HCT116 (cell line): ENCODE measurements around the gene CSTF3. TPM values are rescaled to one million over a fixed set of nuclear protein-coding genes. Genes with fewer than 3 reads are reported as not detected.

ENCODE experiments used
- ATAC-seq: fragments of 200-7000 bp; cut with Tn5 transposase; 2 replicates; pipeline ENCODE4 v1.9.1; 2020; ENCODE audit warnings: mild to moderate bottlenecking, moderate library complexity
- BruUV-seq: library from RNA; stranded (reverse); fragments of 400-500 nt; replicated peaks from 2 replicates; lab custom pipeline; 2021; lab: Mats Ljungman, UMichigan
- CTCF ChIA-PET: fragments of 300-600 bp; sonication (Branson Sonifier 250); formaldehyde crosslinking; loops from one replicate; lab custom pipeline; 2021; ENCODE audit warnings: antibody characterized with exemption; lab: Charles Lee
- POLR2A ChIA-PET: fragments of 300-600, 350-600 bp; sonication (Branson Sonifier 250); formaldehyde crosslinking; loops from one replicate; lab custom pipeline; 2021; ENCODE audit warnings: antibody characterized with exemption; lab: Charles Lee
- RAD21 ChIA-PET, 2 experiments: fragments of 300-600 bp; sonication (Branson Sonifier 250); formaldehyde crosslinking; loops; one replicate each; lab custom pipeline; 2023; ENCODE audit warnings: low total read pairs in 2 of 2; ENCODE audit not compliant: uncharacterized antibody in 2 of 2, unreplicated experiment in 2 of 2, low non-redundant PET in 1 of 2; lab: Charles Lee
- DNase-seq: peaks from one replicate; pipeline ENCODE4 v3.0.0-alpha.2; 2010; ENCODE audit warnings: low read depth, low spot score
- H2AFZ ChIP-seq: fragments of 200-600 bp; shearing (Covaris generic), sonication (generic); 2 replicates; pipeline ENCODE4 v1.6.1; 2017; ENCODE audit warnings: low read depth, mixed run types, mixed read lengths, antibody characterized with exemption, low read length; ENCODE audit not compliant: poor library complexity, severe bottlenecking
- H3K27ac ChIP-seq: 2 replicates; pipeline ENCODE4 v1.5.1; 2012; ENCODE audit warnings: low read depth, low read length
- H3K27me3 ChIP-seq: fragments of 200-600 bp; sonication (generic); 2 replicates; pipeline ENCODE4 v1.6.1; 2016; ENCODE audit warnings: mixed run types, low read length, mixed read lengths; ENCODE audit not compliant: insufficient read depth
- H3K36me3 ChIP-seq, 2 experiments: fragments of 200-500 bp in 1 of 2; fragments of 200-600 bp in 1 of 2; sonication (Bioruptor generic) in 1 of 2; sonication (generic) in 1 of 2; 2 replicates each; pipeline versions ENCODE4 v1.5.1 to v1.6.1; 2014 to 2016; ENCODE audit warnings: low read length in 2 of 2, inconsistent platforms in 1 of 2, mixed read lengths in 1 of 2, mixed run types in 1 of 2; ENCODE audit not compliant: insufficient read depth in 2 of 2, control insufficient read depth in 1 of 2
- H3K4me1 ChIP-seq, 2 experiments: fragments of 200-600 bp in 1 of 2; sonication (generic) in 1 of 2; 2 replicates each; pipeline versions ENCODE4 v1.5.1 to v1.6.1; 2012 to 2017; ENCODE audit warnings: low read length in 2 of 2, inconsistent platforms in 1 of 2, mild to moderate bottlenecking in 1 of 2, mixed read lengths in 1 of 2, mixed run types in 1 of 2, moderate library complexity in 1 of 2; ENCODE audit not compliant: insufficient read depth in 2 of 2, control insufficient read depth in 1 of 2
- H3K4me2 ChIP-seq: fragments of 200-600 bp; sonication (generic); 2 replicates; pipeline ENCODE4 v1.6.1; 2017; ENCODE audit warnings: mixed run types, low read length, mixed read lengths
- H3K4me3 ChIP-seq, 2 experiments: fragments of 200-600 bp in 1 of 2; sonication (generic) in 1 of 2; replicated peaks in 1 of 2; 2 replicates each; pipeline ENCODE4 v1.5.1; 2011 to 2016; ENCODE audit warnings: low read length in 2 of 2, control low read depth in 1 of 2, low read depth in 1 of 2, mild to moderate bottlenecking in 1 of 2, mixed read lengths in 1 of 2, mixed run types in 1 of 2
- H3K79me2 ChIP-seq: fragments of 200-600 bp; sonication (generic); 2 replicates; pipeline ENCODE4 v1.6.1; 2017; ENCODE audit warnings: mild to moderate bottlenecking, mixed run types, low read length, moderate library complexity, mixed read lengths; ENCODE audit not compliant: insufficient read depth
- H3K9ac ChIP-seq: fragments of 200-600 bp; sonication (generic); 2 replicates; pipeline ENCODE4 v1.6.1; 2016; ENCODE audit warnings: low read length, mixed read lengths
- H3K9me2 ChIP-seq: fragments of 200-600 bp; sonication (generic), shearing (Covaris generic); 2 replicates; pipeline ENCODE4 v1.6.1; 2017; ENCODE audit warnings: mixed run types, mild to moderate bottlenecking, moderate library complexity; ENCODE audit not compliant: insufficient read depth
- H3K9me3 ChIP-seq, 2 experiments: fragments of 200-500 bp in 1 of 2; fragments of 200-600 bp in 1 of 2; sonication (Bioruptor generic) in 1 of 2; sonication (generic) in 1 of 2; 2 replicates each; pipeline ENCODE4 v1.6.1; 2014 to 2017; ENCODE audit warnings: low read length in 2 of 2, mixed read lengths in 2 of 2, inconsistent platforms in 1 of 2, low read depth in 1 of 2, mild to moderate bottlenecking in 1 of 2, mixed run types in 1 of 2, moderate library complexity in 1 of 2; ENCODE audit not compliant: control insufficient read depth in 1 of 2, insufficient read depth in 1 of 2
- H4K20me1 ChIP-seq: fragments of 200-600 bp; sonication (generic), shearing (Covaris generic); 2 replicates; pipeline ENCODE4 v1.6.1; 2017; ENCODE audit warnings: mixed run types, mild to moderate bottlenecking, moderate library complexity; ENCODE audit not compliant: insufficient read depth
- ZNF274 ChIP-seq: fragments of 200-500 bp; sonication (Bioruptor generic); IDR thresholded peaks from 2 replicates; pipeline ENCODE4 v1.6.1; 2014; ENCODE audit warnings: mild to moderate bottlenecking, low read depth, low read length, inconsistent platforms
- intact Hi-C: fragments of 100-400 bp; cut with micrococcal nuclease; formaldehyde crosslinking; loops from 2 replicates; pipeline ENCODE4 v1.10.0; 2022
- total RNA-seq: library from RNA; stranded (reverse); gene quantifications from one replicate; pipeline ENCODE4 v1.2.1, GENCODE V29; 2021; ENCODE audit not compliant: unreplicated experiment
- TF ChIP-seq, protein P1 (sequence below): IDR thresholded peaks from 2 replicates; pipeline ENCODE4 v1.6.1; 2012; ENCODE audit warnings: low read depth

The CSTF3 gene
- total RNA-seq, 1 experiment from 2014 or later = 39.3 TPM

DNA sequence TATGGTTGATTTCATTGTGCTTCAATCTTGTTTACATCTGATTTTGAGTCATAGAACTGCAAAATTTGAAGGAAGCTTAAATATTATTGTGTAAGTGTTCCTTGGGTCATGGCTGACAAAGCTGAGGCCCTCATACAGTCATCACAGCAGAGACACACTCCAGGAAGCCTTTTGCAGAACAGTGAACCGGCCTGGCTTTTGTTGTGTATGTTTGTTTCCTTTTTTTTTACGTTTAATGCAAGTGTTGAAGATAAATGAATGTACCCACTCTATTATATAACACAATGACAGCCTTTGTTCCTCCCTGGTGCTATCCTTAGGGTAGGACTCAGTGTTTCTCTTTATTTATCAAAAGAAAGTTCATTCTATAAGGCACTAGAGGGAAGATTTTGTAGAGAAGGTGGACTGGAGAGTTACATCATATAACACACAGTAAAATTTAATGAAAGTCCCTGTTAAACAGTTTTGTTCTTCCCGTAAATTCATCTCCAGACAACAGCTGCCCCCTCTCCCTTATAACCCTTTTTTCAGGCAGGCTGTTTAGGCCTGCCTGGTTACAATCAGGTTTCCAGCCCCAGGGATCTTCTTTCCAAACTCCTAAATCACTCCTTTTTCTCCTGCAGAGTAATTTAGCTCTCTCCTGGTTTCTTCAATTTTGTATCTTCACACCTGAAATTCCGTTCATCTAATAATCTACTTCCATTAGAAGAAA lies 34.3 kb upstream of the CSTF3 start (continued):
- TF ChIP-seq, protein P1, sequence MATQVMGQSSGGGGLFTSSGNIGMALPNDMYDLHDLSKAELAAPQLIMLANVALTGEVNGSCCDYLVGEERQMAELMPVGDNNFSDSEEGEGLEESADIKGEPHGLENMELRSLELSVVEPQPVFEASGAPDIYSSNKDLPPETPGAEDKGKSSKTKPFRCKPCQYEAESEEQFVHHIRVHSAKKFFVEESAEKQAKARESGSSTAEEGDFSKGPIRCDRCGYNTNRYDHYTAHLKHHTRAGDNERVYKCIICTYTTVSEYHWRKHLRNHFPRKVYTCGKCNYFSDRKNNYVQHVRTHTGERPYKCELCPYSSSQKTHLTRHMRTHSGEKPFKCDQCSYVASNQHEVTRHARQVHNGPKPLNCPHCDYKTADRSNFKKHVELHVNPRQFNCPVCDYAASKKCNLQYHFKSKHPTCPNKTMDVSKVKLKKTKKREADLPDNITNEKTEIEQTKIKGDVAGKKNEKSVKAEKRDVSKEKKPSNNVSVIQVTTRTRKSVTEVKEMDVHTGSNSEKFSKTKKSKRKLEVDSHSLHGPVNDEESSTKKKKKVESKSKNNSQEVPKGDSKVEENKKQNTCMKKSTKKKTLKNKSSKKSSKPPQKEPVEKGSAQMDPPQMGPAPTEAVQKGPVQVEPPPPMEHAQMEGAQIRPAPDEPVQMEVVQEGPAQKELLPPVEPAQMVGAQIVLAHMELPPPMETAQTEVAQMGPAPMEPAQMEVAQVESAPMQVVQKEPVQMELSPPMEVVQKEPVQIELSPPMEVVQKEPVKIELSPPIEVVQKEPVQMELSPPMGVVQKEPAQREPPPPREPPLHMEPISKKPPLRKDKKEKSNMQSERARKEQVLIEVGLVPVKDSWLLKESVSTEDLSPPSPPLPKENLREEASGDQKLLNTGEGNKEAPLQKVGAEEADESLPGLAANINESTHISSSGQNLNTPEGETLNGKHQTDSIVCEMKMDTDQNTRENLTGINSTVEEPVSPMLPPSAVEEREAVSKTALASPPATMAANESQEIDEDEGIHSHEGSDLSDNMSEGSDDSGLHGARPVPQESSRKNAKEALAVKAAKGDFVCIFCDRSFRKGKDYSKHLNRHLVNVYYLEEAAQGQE = no peak
- TF ChIP-seq, all 23 proteins: peak for 0

DNA sequence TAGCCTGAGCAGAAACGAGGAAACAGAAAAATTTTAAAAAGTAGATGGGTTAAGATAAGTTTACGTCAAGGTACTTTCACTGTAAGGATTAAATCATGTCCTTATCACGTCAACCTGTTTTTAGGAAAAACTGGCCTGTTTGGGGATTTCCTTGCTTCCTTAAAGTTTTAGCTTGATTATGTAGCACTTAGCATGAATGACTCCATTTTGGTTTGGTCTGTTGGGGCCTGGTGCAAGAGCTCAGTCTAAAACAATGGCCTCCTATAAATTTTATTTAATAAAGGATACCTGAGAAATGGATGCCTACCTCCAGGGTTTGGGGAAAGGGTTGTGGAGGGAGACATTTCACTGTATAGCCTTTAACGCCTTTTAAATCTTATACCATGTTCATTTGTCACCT lies 33.2 kb upstream of the CSTF3 start:
- intact Hi-C loops = no loop called here
- Histone ChIP-seq H3K4me1 (no peaks in the 10 kb centered on the region), H3K9me3 (no peaks in the 10 kb centered on the region), H2AFZ (no peak overlapping the region), H3K4me3 (no peak overlapping the region), H3K9me2 (no peaks in the 10 kb centered on the region), H3K79me2 (no peaks in the 10 kb centered on the region), H3K4me2 (no peak overlapping the region), H3K36me3 (no peaks in the 10 kb centered on the region), H3K27me3 (no peaks in the 10 kb centered on the region), H3K27ac (no peak overlapping the region), H3K9ac (no peak overlapping the region), H4K20me1 (no peaks in the 10 kb centered on the region)
- POLR2A ChIA-PET = no interaction called here
- RAD21 ChIA-PET = no interaction called here
- no peak for DNase-seq
- no peak for TF ChIP-seq ZNF274
- BruUV-seq = no TSS peak
- ATAC-seq = no peak
- CTCF ChIA-PET = no interaction called here
